Suprapubic skin (tissue), 4 donors: ENCODE data around the gene COX4I2.

Experiments used
- POLR2A ChIP-seq, 2 donors: fragments of 450-650 bp; IDR thresholded peaks; one replicate each; pipeline ENCODE4 v1.6.1; 2017; ENCODE audit warnings: antibody characterized with exemption in 2 of 2, mild to moderate bottlenecking in 2 of 2, moderate library complexity in 2 of 2
- POLR2AphosphoS5 ChIP-seq, 3 donors: sonication (generic); formaldehyde crosslinking; IDR thresholded peaks; one replicate each; pipeline ENCODE4 v1.6.1; 2017; ENCODE audit warnings: antibody characterized with exemption in 3 of 3
- TF ChIP-seq, protein P1 (sequence below), 2 donors: fragments of 200-600 bp in 1 of 2; fragments of 450-650 bp in 1 of 2; sonication (generic) in 1 of 2; IDR thresholded peaks; one replicate each; pipeline ENCODE4 v1.5.1; 2016 to 2019; ENCODE audit warnings: antibody characterized with exemption in 2 of 2, mild to moderate bottlenecking in 1 of 2, moderate library complexity in 1 of 2

DNA sequence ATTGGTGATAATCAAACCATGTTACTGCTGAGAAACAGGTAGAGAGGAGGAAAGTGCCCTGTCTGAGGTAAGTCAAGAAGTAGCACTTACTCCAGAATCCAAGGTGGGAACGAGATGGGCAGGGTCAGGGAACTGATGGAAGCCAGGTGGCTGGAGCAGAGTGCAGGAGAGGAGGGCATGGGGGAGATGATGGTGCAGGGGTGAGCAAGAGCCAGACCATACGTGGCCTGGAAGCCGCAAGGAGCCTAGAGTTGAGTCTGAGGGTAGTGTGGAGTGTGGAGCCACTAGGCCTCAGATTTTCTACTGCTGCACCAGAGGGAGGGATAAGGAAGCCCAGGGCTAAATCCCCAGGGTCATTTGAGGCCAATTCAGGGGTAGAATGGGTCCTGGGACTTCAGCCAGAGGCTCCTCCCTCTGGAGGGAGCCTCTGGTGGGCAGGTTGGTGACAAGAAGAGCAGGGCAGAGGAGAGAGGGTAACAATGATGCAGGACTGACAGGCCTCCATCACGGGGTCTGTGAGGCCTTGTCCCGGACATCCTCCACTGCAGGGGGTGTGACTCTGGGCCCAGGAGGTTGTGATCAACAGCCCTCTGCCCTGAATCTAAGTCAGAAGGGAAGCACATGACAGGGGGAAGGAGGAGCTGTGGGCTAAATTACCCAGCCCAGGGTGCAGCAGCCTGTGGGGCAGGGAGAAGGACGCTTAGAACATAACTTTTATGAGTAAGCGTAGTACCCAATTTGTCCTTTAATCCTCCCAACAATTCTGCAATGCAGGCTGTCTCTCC is 28.7 kb downstream of the COX4I2 start:
- TF ChIP-seq, protein P1, sequence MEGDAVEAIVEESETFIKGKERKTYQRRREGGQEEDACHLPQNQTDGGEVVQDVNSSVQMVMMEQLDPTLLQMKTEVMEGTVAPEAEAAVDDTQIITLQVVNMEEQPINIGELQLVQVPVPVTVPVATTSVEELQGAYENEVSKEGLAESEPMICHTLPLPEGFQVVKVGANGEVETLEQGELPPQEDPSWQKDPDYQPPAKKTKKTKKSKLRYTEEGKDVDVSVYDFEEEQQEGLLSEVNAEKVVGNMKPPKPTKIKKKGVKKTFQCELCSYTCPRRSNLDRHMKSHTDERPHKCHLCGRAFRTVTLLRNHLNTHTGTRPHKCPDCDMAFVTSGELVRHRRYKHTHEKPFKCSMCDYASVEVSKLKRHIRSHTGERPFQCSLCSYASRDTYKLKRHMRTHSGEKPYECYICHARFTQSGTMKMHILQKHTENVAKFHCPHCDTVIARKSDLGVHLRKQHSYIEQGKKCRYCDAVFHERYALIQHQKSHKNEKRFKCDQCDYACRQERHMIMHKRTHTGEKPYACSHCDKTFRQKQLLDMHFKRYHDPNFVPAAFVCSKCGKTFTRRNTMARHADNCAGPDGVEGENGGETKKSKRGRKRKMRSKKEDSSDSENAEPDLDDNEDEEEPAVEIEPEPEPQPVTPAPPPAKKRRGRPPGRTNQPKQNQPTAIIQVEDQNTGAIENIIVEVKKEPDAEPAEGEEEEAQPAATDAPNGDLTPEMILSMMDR (IDR thresholded peaks at IDR 0.05), result no peak
- TF ChIP-seq POLR2AphosphoS5 (IDR thresholded peaks at IDR 0.05) (no peak), POLR2A (IDR thresholded peaks at IDR 0.05) (no peak)
